Measurements from ENCODE around the gene TFCP2L1.

GRCh38 chr2:121307048-121307447, 22.0 kb upstream of the TFCP2L1 start:
- no peak for TF ChIP-seq POLR2A (IDR thresholded peaks at IDR 0.05)
- TF ChIP-seq, protein P1, sequence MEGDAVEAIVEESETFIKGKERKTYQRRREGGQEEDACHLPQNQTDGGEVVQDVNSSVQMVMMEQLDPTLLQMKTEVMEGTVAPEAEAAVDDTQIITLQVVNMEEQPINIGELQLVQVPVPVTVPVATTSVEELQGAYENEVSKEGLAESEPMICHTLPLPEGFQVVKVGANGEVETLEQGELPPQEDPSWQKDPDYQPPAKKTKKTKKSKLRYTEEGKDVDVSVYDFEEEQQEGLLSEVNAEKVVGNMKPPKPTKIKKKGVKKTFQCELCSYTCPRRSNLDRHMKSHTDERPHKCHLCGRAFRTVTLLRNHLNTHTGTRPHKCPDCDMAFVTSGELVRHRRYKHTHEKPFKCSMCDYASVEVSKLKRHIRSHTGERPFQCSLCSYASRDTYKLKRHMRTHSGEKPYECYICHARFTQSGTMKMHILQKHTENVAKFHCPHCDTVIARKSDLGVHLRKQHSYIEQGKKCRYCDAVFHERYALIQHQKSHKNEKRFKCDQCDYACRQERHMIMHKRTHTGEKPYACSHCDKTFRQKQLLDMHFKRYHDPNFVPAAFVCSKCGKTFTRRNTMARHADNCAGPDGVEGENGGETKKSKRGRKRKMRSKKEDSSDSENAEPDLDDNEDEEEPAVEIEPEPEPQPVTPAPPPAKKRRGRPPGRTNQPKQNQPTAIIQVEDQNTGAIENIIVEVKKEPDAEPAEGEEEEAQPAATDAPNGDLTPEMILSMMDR (IDR thresholded peaks at IDR 0.05 in 8 of 11, conservative IDR thresholded peaks at IDR 0.05 in 3 of 11): no peak

Data from spleen (tissue), 7 donors.